SK-N-SH treated with all-trans-retinoic acid at 6 μM for 48 hours (cell line): Measurements from ENCODE around the gene OSGIN1.

ENCODE experiments used
- ARNTL ChIP-seq: fragments of 450-650 bp; formaldehyde crosslinking; IDR thresholded peaks from 2 replicates; pipeline ENCODE4 v1.5.0; 2020; ENCODE audit warnings: low read depth, mild to moderate bottlenecking, moderate library complexity, borderline replicate concordance
- CSDC2 ChIP-seq: fragments of 250-450 bp; sonication (Bioruptor Pico); IDR thresholded peaks from 2 replicates; pipeline ENCODE4 v1.5.0; 2020; ENCODE audit warnings: mild to moderate bottlenecking, moderate library complexity
- CSRNP3 ChIP-seq: fragments of 250-450 bp; sonication (Bioruptor Pico); IDR thresholded peaks from 2 replicates; pipeline ENCODE4 v1.5.1; 2021; ENCODE audit warnings: mild to moderate bottlenecking, moderate library complexity
- SNAI2 ChIP-seq: fragments of 250-450 bp; sonication (Bioruptor Pico); IDR thresholded peaks from 2 replicates; pipeline ENCODE4 v1.5.0; 2020; ENCODE audit warnings: mild to moderate bottlenecking, moderate library complexity
- TOX ChIP-seq: fragments of 250-450 bp; sonication (Bioruptor Pico); IDR thresholded peaks from 2 replicates; pipeline ENCODE4 v1.8.0; 2021; ENCODE audit warnings: mild to moderate bottlenecking, moderate library complexity, borderline replicate concordance
- ZFP3 ChIP-seq: fragments of 250-450 bp; sonication (Bioruptor Pico); IDR thresholded peaks from 2 replicates; pipeline ENCODE4 v1.5.0; 2020; ENCODE audit warnings: mild to moderate bottlenecking, moderate library complexity
- ZNF70 ChIP-seq: fragments of 450-650 bp; formaldehyde crosslinking; IDR thresholded peaks from 2 replicates; pipeline ENCODE4 v1.5.0; 2020; ENCODE audit warnings: mild to moderate bottlenecking, moderate library complexity
- ZNF8 ChIP-seq: fragments of 450-650 bp; formaldehyde crosslinking; IDR thresholded peaks from 2 replicates; pipeline ENCODE4 v1.5.0; 2020; ENCODE audit warnings: mild to moderate bottlenecking, moderate library complexity
- TF ChIP-seq, protein P1 (sequence below): fragments of 250-450 bp; sonication (Bioruptor Pico); IDR thresholded peaks from 2 replicates; pipeline ENCODE4 v1.5.0; 2020; ENCODE audit warnings: mild to moderate bottlenecking, moderate library complexity
- TF ChIP-seq, protein P2 (sequence below): fragments of 250-450 bp; sonication (Bioruptor Pico); IDR thresholded peaks from 2 replicates; pipeline ENCODE4 v1.5.1; 2020; ENCODE audit warnings: low read depth, mild to moderate bottlenecking, moderate library complexity
- TF ChIP-seq, protein P3 (sequence below): fragments of 250-450 bp; sonication (Bioruptor Pico); IDR thresholded peaks from 2 replicates; pipeline ENCODE4 v1.8.0; 2020; ENCODE audit warnings: mild to moderate bottlenecking, moderate library complexity, borderline replicate concordance

DNA sequence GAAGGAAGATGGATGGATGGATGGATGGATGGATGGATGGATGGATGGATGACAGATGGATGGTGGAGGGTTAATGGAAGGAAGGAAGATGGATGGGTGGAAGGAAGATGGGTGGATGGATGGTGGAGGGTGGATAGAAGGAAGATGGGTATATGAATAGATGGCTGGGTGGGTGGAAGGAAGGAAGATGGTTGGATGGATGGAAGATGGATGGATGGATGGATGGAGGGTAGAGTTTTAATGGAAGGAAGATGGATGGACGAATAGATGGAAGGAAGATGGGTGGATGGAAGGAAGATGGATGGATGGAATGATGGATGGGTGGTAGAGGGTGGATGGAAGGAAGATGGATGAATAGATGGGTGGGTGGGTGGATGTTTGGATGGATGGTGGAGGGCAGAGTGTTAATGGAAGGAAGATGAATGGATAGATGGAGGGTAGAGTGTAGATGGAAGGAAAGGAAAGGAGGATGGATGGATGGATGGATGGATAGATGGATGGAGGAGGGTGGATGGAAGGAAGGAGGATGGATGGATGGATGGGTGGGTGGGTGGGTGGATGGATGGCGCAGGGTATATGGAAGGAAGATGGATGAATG is 32.0 kb upstream of the OSGIN1 start:
- TF ChIP-seq ZNF8 (CRISPR knock-in tag) (no peak), ARNTL (CRISPR knock-in tag) (no peak), CSDC2 (CRISPR knock-in tag) (no peak), CSRNP3 (CRISPR knock-in tag) (no peak), ZNF70 (CRISPR knock-in tag) (no peak), SNAI2 (no peak), TOX (CRISPR knock-in tag) (no peak), ZFP3 (no peak)
- TF ChIP-seq, protein P1, sequence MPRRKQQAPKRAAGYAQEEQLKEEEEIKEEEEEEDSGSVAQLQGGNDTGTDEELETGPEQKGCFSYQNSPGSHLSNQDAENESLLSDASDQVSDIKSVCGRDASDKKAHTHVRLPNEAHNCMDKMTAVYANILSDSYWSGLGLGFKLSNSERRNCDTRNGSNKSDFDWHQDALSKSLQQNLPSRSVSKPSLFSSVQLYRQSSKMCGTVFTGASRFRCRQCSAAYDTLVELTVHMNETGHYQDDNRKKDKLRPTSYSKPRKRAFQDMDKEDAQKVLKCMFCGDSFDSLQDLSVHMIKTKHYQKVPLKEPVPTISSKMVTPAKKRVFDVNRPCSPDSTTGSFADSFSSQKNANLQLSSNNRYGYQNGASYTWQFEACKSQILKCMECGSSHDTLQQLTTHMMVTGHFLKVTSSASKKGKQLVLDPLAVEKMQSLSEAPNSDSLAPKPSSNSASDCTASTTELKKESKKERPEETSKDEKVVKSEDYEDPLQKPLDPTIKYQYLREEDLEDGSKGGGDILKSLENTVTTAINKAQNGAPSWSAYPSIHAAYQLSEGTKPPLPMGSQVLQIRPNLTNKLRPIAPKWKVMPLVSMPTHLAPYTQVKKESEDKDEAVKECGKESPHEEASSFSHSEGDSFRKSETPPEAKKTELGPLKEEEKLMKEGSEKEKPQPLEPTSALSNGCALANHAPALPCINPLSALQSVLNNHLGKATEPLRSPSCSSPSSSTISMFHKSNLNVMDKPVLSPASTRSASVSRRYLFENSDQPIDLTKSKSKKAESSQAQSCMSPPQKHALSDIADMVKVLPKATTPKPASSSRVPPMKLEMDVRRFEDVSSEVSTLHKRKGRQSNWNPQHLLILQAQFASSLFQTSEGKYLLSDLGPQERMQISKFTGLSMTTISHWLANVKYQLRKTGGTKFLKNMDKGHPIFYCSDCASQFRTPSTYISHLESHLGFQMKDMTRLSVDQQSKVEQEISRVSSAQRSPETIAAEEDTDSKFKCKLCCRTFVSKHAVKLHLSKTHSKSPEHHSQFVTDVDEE: no peak
- TF ChIP-seq, protein P2, sequence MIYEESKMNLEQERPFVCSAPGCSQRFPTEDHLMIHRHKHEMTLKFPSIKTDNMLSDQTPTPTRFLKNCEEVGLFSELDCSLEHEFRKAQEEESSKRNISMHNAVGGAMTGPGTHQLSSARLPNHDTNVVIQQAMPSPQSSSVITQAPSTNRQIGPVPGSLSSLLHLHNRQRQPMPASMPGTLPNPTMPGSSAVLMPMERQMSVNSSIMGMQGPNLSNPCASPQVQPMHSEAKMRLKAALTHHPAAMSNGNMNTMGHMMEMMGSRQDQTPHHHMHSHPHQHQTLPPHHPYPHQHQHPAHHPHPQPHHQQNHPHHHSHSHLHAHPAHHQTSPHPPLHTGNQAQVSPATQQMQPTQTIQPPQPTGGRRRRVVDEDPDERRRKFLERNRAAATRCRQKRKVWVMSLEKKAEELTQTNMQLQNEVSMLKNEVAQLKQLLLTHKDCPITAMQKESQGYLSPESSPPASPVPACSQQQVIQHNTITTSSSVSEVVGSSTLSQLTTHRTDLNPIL (CRISPR knock-in tag): no peak
- TF ChIP-seq, protein P3, sequence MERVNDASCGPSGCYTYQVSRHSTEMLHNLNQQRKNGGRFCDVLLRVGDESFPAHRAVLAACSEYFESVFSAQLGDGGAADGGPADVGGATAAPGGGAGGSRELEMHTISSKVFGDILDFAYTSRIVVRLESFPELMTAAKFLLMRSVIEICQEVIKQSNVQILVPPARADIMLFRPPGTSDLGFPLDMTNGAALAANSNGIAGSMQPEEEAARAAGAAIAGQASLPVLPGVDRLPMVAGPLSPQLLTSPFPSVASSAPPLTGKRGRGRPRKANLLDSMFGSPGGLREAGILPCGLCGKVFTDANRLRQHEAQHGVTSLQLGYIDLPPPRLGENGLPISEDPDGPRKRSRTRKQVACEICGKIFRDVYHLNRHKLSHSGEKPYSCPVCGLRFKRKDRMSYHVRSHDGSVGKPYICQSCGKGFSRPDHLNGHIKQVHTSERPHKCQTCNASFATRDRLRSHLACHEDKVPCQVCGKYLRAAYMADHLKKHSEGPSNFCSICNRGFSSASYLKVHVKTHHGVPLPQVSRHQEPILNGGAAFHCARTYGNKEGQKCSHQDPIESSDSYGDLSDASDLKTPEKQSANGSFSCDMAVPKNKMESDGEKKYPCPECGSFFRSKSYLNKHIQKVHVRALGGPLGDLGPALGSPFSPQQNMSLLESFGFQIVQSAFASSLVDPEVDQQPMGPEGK (CRISPR knock-in tag): no peak
